SK-N-SH (cell line): ENCODE measurements around the gene CACNA1G.

Experiments
- CTCF ChIP-seq: fragments of 200-600 bp; sonication (generic); IDR thresholded peaks from 2 replicates; pipeline ENCODE4 v1.6.1; 2017; ENCODE audit warnings: antibody characterized with exemption, mild to moderate bottlenecking, moderate library complexity
- TCF12 ChIP-seq: IDR thresholded peaks from 2 replicates; pipeline ENCODE4 v1.4.0; 2012
- TF ChIP-seq, protein P1 (sequence below): IDR thresholded peaks from 2 replicates; pipeline ENCODE4 v1.4.0; 2012; ENCODE audit warnings: low read depth

DNA sequence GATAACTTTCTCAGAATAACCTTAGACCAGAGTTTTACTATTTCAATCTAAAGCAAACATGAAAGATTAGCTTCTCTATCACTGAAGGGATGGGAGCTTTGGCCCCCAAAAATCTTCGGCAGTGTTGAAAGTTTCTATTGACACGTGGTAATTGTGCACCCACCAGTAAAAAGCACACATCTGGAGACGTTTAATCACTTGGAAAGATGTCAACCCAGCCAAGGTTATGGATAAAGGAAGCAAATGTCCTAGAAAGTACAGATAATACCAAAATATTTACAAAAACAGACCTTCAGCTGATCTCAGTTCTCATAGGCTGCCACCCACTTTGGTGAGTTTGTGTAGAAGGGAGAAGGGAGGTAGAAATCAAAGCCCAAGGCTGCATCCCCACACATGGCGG lies 47.0 kb upstream of the CACNA1G start:
- TF ChIP-seq CTCF (no peak), TCF12 (no peak)
- TF ChIP-seq, protein P1, sequence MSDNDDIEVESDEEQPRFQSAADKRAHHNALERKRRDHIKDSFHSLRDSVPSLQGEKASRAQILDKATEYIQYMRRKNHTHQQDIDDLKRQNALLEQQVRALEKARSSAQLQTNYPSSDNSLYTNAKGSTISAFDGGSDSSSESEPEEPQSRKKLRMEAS = no peak
